COLO668 (cell line): ENCODE results near the gene PRTN3.

ENCODE experiments used
- DNase-seq: peaks from one replicate; lab custom pipeline; 2025; ENCODE audit not compliant: unreplicated experiment; lab: John Stamatoyannopoulos, UW

Gene PRTN3

DNA sequence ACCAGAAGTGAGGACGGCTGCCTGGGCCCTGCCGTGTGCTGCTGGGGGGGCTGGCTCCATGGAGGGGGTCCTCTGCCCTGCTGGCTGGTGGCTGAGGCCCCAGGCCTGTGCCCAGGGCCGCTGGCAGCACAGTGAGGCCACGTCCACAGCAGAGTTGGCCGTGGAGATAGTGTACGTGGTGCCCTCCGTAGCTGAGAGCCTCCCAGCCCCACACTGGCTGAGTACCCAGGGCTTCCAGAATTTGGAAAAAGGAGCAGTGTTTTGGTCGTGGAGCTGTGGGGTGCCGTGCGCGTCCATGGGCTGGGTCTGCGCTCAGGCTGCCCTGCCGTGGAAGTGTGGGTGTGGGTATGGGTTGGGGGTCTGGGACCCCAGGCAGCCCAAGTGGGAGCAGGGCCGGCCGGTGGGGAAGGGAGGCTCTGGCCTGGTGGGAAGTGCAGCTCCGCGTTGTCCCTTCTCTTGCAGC lies 37.7 kb upstream of the PRTN3 start:
- DNase-seq, result no peak

DNA sequence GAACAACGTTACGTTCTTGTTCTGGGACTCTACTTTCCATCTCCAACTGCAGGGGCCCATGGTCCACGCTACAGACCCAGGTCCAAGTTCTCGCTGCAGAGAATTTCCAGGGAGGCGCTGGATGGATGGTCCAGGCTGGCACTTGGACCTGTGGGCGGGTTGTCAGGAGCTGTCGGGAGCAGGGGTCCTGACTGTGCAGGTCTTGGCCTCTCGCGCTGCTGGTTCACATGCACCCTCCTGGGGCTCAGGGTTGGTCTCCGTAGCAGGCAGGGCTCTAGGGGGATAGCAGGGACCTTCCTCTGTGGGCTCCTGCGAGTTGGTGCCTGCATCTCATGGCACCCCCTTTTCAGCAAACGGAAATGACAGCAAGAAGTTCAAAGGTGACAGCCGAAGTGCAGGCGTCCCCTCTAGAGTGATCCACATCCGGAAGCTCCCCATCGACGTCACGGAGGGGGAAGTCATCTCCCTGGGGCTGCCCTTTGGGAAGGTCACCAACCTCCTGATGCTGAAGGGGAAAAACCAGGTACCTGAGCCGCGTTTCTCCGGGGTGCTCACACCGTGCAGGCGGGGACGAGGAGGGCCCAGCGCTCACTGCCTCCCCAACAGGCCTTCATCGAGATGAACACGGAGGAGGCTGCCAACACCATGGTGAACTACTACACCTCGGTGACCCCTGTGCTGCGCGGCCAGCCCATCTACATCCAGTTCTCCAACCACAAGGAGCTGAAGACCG lies 36.9 kb upstream of the PRTN3 start:
- no peak for DNase-seq

DNA sequence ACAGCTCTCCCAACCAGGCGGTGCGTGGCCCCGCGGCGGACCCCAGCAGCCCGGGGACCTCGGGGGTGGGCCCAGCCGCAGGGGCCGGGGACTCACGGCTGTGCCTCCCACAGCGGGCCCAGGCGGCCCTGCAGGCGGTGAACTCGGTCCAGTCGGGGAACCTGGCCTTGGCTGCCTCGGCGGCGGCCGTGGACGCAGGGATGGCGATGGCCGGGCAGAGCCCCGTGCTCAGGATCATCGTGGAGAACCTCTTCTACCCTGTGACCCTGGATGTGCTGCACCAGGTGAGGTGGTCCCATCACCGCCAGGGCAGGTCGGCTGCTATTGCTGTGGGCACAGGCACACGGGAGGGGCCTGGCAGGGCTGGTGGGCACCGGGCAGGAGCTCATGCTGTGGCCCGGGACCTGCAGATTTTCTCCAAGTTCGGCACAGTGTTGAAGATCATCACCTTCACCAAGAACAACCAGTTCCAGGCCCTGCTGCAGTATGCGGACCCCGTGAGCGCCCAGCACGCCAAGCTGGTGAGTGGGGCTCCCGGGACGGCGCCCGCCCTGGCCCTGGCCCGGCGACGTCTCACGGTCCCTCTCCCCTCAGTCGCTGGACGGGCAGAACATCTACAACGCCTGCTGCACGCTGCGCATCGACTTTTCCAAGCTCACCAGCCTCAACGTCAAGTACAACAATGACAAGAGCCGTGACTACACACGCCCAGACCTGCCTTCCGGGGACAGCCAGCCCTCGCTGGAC lies 36.2 kb upstream of the PRTN3 start:
- DNase-seq, result no peak

DNA sequence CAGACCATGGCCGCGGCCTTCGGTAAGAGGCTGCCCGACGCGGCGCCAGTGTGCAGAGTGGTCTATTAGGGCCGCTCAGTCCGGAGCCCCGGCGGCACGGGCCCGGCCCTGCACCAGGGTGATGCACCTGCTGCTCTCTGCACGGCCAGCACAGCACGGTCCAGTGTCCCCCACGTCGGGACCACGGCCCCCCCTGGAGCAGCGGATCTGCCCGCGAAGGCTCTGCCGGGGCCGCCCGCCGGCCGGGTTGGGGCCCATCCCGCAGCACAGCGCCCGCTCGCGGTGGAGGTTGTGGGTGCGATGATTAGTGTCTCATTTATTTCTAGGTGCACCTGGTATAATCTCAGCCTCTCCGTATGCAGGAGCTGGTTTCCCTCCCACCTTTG lies 35.6 kb upstream of the PRTN3 start:
- no peak for DNase-seq

DNA sequence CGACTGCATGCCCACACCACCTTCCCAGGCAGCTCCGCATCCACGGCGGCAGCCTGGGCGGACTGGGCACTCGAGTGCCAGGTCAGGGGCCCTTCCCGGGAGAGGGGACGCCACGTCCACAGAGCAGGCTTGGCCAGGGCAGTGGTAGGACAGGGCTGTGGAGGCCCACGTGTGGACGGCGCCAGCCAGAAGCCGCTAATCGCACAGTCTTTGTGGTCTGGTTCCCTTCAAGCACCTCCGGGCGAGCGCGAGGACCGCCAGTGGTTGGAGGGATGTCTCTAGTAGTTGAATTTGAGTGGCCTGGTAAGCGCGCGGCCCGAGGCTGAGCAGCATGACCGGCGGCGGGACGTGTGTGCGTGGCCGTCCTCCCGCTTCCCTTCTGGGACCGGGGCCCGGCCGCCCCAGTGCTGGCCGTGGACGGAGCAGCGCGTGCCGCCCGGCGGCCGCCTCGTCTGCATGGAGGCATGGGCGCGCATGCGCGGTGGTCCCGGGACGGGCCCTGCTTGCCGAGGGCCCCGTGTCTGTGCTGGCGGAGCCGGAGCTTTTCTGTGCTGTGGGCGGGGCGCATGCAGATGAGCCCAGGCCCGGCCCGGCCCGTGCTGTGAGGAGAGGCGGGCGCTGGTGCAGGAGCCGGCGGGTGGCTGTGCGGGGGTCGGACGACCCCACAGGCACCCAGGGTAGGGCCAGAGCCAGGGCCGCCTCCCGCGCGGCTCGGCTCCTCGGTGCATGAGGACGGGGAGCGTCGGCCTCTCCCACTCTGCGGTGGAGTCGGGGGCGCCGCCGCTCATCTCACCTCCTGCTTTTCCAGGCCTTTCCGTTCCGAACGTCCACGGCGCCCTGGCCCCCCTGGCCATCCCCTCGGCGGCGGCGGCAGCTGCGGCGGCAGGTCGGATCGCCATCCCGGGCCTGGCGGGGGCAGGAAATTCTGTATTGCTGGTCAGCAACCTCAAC lies 34.9 kb upstream of the PRTN3 start:
- no peak for DNase-seq

DNA sequence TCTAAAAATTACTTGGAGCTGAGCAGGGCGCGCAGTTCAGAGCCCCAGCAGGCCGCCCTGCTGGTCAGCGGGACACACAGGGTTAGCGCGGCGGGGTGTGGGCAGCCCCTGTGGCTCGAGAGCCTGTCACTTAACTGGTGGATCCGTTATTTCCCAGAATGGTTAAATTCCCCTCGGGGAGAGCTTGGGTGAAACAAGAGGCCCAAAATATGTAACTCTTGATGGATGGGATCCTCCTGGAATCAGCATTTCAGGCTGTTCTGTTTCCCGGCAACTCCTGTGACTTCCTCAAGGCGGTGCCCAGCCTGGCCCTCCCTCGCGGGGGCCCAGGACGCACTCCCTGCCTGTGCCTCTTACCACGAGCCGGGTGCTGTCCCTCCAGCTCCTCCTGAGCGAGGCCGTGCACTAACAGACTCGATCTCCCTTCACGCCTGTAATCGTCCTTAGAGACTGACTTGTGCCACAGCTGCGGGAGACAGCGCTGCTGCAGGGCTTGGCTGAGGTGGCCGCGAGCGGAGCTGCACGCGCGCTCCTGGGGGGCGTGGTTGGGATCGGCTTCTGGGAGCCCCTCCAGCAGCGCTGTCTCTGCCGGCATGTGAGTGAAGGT lies 33.9 kb upstream of the PRTN3 start:
- DNase-seq, result no peak

DNA sequence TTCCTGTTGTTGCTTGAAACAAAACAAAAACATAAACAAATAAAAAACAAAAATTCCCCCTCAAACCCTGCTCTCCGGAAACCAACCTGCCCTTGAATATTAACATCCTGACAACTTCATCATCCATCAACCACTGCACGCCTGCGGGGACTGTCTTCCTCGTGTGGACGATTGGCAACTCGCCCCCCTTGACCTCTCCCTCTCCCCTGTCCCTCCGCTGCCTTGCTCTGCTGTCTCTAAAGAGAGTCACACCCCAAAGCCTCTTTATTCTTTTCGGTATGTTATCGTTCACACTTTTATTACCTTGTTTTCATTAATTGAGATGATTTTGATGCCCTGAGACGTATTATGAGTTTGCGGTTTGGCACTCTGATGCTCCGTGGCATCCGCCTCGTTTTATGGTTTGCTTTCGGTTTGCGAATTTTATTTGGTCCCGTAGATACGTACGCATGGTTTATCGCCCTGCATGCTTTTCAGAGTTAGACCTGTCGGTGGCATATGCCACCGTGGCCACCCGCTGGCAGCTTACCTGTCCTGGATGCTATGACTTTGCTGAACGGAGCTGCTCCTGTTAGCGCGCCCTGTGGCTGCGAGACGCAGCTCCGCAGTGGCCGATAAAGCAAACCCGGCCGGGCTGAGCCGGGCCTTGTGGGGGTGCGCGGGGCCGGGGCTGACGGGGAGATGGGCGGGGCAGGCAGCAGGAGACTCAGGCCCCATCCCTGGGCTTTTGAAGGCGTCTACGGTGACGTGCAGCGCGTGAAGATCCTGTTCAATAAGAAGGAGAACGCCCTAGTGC lies 33.0 kb upstream of the PRTN3 start:
- no peak for DNase-seq

DNA sequence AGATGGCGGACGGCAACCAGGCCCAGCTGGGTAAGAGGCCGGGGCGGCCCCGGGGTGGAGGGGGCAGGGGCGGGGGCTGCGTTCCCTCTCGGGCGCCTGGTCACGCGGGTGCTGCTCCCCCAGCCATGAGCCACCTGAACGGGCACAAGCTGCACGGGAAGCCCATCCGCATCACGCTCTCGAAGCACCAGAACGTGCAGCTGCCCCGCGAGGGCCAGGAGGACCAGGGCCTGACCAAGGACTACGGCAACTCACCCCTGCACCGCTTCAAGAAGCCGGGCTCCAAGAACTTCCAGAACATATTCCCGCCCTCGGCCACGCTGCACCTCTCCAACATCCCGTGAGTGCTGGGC lies 32.4 kb upstream of the PRTN3 start:
- DNase-seq, result no peak

DNA sequence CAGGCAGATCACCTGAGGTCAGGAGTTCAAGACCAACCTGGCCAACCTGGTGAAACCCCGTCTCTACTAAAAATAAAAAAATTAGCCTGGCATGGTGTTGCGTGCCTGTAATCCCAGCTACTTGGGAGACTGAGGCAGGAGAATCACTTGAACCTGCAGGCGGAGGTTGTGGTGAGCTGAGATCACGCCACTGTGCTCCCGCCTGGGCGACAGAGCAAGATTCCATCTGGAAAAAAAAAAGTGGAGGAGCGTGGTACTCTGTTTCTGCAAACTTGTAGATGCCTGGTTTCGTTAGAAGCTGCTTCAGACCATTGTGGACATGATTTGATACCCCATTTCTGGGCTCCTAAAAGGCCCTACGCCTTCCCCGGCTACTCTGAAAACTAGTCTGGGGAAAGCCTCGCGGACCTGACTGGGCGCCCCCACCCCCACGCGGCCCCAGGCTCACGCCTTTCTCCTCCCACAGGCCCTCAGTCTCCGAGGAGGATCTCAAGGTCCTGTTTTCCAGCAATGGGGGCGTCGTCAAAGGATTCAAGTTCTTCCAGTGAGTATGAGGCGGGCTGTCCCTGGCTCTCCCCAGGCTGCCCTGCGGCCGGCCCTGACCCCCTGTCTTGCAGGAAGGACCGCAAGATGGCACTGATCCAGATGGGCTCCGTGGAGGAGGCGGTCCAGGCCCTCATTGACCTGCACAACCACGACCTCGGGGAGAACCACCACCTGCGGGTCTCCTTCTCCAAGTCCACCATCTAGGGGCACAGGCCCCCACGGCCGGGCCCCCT lies 30.5 kb upstream of the PRTN3 start:
- no peak for DNase-seq

DNA sequence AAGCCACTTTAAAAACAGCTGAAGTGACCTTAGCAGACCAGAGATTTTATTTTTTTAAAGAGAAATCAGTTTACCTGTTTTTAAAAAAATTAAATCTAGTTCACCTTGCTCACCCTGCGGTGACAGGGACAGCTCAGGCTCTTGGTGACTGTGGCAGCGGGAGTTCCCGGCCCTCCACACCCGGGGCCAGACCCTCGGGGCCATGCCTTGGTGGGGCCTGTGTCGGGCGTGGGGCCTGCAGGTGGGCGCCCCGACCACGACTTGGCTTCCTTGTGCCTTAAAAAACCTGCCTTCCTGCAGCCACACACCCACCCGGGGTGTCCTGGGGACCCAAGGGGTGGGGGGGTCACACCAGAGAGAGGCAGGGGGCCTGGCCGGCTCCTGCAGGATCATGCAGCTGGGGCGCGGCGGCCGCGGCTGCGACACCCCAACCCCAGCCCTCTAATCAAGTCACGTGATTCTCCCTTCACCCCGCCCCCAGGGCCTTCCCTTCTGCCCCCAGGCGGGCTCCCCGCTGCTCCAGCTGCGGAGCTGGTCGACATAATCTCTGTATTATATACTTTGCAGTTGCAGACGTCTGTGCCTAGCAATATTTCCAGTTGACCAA lies 29.8 kb upstream of the PRTN3 start:
- no peak for DNase-seq

DNA sequence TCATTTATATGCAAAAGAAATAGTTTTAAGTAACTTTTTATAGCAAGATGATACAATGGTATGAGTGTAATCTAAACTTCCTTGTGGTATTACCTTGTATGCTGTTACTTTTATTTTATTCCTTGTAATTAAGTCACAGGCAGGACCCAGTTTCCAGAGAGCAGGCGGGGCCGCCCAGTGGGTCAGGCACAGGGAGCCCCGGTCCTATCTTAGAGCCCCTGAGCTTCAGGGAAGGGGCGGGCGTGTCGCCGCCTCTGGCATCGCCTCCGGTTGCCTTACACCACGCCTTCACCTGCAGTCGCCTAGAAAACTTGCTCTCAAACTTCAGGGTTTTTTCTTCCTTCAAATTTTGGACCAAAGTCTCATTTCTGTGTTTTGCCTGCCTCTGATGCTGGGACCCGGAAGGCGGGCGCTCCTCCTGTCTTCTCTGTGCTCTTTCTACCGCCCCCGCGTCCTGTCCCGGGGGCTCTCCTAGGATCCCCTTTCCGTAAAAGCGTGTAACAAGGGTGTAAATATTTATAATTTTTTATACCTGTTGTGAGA lies 29.2 kb upstream of the PRTN3 start:
- no peak for DNase-seq

DNA sequence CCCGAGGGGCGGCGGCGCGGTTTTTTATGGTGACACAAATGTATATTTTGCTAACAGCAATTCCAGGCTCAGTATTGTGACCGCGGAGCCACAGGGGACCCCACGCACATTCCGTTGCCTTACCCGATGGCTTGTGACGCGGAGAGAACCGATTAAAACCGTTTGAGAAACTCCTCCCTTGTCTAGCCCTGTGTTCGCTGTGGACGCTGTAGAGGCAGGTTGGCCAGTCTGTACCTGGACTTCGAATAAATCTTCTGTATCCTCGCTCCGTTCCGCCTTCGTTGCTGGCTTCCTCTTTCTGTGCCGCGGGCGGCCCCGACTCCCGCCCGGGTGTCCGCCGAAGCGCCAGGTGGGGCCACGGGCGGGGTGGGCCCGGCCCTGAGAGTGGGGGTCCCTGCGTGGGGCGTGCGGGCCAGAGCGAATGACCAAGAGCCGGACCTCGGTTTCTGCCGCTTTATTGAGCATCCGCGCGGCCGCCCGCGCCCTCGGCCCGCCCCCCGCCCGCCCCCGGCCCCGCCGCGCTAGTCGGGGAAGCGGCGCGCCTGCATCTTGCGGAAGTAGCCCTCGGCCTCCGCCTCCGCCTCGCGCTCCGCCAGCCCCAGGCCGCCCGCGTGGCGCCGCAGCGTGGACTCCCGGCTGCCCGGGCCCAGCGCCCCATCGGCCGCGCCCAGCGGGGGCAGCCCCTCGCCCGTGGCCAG lies 28.6 kb upstream of the PRTN3 start:
- no peak for DNase-seq

DNA sequence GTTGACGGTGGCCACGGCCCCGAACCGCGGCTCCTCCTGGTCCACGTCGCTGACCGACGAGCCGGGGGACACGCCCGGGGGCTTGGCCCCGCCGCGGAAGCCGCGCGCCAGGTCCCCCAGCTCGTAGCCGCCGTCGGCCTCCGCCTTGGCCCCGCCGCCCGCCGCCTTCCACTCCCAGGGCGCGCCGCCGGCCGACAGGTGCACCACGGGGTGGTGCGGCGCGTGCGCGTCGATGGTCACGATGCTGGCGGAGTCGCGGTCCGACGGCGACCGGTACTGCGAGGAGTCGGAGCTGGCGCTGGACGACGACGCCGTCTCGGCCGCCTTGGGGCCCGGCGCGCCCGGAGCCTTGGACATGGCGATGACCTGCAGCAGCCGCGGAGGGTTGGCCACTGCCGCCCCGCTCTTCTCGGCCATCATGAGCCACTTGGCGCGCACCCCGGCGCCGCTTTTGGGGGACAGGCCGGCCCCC lies 28.0 kb upstream of the PRTN3 start:
- DNase-seq, result no peak

DNA sequence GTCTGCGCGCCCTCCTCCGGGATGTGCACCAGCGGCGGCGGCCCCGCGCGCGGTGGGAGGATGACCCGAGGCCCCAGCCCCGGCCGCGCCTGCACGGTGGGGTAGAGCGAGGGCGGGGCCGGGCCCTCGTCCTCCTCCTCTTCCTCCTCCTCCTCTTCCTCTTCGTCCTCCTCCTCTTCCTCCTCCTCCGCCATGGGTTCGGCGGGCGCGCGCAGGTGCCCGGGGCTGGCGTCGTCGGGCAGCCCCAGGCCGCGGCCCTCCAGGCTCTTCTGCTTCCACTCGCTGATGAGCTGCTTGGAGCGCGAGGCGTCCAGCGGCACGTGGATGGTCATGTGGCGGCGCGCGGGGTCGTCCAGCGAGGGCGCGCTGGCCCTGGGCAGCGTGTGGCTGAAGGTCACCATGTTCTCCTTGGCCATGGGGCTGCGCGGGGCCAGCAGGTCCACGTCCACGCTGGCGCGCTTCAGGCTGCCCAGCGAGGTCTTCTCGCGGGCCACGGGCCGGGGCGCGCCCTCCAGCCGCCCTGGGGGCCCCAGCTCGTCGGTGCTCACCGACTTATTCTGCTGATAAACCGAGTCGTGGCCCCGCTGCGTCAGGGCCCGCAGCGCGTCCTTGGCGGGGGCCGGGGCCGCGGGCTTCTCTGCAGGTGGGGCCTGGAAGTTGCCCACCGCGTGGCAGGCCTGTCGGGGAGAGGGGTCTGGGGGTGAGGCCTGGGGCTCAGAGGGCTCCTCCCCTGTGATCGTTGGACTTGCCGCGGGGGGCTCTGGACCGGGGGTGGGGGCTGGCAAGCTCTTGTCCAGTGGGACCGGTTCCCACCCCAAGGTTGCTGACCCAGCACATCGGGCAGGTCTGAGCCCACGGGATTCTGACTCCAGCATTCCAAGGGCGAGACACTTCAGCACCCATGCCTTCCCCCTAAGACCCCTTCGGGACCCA lies 27.3 kb upstream of the PRTN3 start:
- DNase-seq, result no peak

DNA sequence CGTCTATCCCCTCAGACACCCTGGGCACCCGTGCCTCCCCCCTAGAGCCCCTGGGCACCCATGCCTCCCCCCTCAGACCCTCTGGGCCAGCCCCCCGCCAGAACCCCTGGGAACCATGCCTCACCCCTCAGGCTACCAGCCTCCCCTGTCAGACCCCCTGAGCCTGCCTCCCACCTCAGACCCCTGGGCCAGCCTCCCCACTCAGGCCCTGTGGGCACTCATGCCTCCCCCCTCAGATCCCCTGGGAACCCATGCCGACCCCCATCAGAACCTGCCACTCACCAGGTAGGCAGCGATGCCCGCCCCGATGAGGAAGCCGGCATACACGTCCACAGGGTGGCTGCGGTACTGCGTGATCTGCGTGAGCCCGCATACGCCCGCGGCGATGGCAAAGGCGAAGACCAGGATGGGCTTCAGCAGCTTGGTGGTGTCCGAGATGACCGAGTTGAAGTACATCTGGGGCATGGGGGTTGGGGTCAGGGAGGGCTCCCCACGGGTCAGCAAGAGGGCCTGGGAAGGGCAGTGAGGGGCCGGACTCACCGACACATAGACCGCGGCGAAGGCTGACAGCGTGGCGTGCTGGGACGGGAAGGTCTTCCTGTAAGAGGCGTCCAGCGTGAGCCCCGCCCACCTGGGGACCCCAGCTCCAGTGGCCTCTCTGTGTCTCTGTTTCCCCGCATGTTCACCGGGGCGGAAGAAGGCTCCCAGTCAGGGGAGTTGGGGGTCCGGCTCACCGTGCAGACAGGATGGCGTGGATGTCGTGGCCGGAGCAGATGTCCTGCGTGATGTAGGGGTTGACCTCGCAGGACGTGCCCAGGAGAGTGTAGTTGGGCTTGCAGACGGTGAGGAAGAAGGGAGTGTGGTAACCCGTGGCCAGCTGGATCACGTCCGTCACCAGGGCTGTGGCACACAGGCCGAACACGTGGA lies 26.4 kb upstream of the PRTN3 start:
- no peak for DNase-seq
